Osteocyte (in vitro differentiated cells): Measurements from ENCODE around the gene LGALS7. TPM values are rescaled to one million over a fixed set of nuclear protein-coding genes. Genes with fewer than 3 reads are reported as not detected.
"Not testable (repeated sequence)": the region's sequence is repeated elsewhere in the genome, so short reads cannot be mapped to it uniquely, and the experiment has no call there.

Experiments used
- DNase-seq: peaks from one replicate; pipeline ENCODE4 v3.0.0; 2021; ENCODE audit warnings: mixed read lengths; ENCODE audit not compliant: unreplicated experiment; ENCODE audit errors: extremely low spot score
- H3K27ac Mint-ChIP-seq: one replicate; pipeline ENCODE4 v1.8.0; 2021; ENCODE audit warnings: mild to moderate bottlenecking, mixed read lengths; ENCODE audit not compliant: unreplicated experiment
- H3K27me3 Mint-ChIP-seq: one replicate; pipeline ENCODE4 v1.8.0; 2021; ENCODE audit warnings: mixed read lengths; ENCODE audit not compliant: unreplicated experiment
- H3K36me3 Mint-ChIP-seq: one replicate; pipeline ENCODE4 v1.8.0; 2021; ENCODE audit warnings: mixed read lengths; ENCODE audit not compliant: unreplicated experiment
- H3K4me1 Mint-ChIP-seq: one replicate; pipeline ENCODE4 v1.8.0; 2021; ENCODE audit warnings: mixed read lengths; ENCODE audit not compliant: unreplicated experiment
- H3K4me3 Mint-ChIP-seq: one replicate; pipeline ENCODE4 v1.8.0; 2021; ENCODE audit warnings: mild to moderate bottlenecking, moderate library complexity, mixed read lengths; ENCODE audit not compliant: unreplicated experiment
- H3K9me3 Mint-ChIP-seq: one replicate; pipeline ENCODE4 v1.8.0; 2021; ENCODE audit warnings: mixed read lengths; ENCODE audit not compliant: unreplicated experiment
- total RNA-seq: library from RNA; stranded (reverse); gene quantifications from 2 replicates; pipeline ENCODE4 v1.2.1, GENCODE V29; 2021
- TF ChIP-seq, protein P1 (sequence below): fragments of 200-600 bp; sonication (generic); IDR thresholded peaks from 2 replicates; pipeline ENCODE4 v1.5.0; 2021; ENCODE audit warnings: antibody characterized with exemption, mild to moderate bottlenecking, moderate library complexity

Gene LGALS7
- total RNA-seq, 1 donor from 2014 or later, result not detected

- no peaks in the 10 kb centered on the region for H3K27me3 Mint-ChIP-seq
- H3K36me3 Mint-ChIP-seq, result no peaks in the 10 kb centered on the region
- no peak for DNase-seq
- H3K4me1 Mint-ChIP-seq, result peaks cover 7% of the 10 kb centered on the region
- no peak within 1 kb of the TSS for H3K27ac Mint-ChIP-seq
- TF ChIP-seq, protein P1, sequence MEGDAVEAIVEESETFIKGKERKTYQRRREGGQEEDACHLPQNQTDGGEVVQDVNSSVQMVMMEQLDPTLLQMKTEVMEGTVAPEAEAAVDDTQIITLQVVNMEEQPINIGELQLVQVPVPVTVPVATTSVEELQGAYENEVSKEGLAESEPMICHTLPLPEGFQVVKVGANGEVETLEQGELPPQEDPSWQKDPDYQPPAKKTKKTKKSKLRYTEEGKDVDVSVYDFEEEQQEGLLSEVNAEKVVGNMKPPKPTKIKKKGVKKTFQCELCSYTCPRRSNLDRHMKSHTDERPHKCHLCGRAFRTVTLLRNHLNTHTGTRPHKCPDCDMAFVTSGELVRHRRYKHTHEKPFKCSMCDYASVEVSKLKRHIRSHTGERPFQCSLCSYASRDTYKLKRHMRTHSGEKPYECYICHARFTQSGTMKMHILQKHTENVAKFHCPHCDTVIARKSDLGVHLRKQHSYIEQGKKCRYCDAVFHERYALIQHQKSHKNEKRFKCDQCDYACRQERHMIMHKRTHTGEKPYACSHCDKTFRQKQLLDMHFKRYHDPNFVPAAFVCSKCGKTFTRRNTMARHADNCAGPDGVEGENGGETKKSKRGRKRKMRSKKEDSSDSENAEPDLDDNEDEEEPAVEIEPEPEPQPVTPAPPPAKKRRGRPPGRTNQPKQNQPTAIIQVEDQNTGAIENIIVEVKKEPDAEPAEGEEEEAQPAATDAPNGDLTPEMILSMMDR, result no peak
- no peaks in the 10 kb centered on the region for H3K9me3 Mint-ChIP-seq
- H3K4me3 Mint-ChIP-seq, result no peak within 1 kb of the TSS
Measured at GRCh38 chr19:38788478-38789243, 15.3 kb upstream of the LGALS7 start, which contains the start of gene LGALS7B. TSS of gene LGALS7B (plus strand) at chr19:38789200. CDS start at chr19:38789227, 27 bp downstream.

DNA sequence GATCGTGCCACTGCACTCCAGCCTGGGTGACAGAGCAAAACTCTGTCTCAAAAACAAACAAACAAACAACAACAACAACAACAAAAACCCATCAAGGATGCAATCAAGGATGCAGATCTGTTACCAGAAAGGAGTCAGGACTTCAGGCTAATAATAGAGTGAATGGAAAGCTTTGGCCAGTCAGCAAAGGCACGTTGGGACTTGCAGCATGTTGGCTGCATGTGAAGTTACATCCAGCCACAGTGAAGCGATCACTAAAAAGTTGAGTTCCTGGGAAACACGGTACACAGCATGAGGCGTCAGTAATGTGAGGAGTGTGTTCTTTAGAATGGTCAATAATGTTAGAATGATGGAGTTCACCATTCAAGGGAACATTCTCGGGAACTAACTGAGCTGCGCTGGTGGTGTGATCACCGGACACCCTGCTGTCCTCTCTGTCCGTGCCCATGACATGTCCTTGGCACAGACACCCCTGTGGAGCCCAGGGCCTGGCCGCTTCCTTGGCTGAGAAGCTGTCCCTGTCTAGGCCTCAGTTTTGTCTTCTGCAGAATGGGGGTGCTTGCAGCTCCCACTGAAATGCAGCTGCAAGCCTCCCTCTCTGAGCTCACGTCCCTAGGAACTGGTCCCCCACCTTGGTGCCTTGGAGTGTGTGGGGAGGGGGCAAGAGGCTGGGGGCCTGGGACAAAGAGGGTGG, 13.4 kb upstream of the LGALS7 start:
- Mint-ChIP-seq H3K9me3 (no peaks in the 10 kb centered on the region), H3K36me3 (no peaks in the 10 kb centered on the region), H3K4me3 (no peak overlapping the region), H3K27ac (no peak overlapping the region), H3K4me1 (no peaks in the 10 kb centered on the region), H3K27me3 (peaks cover 2% of the 10 kb centered on the region)
- TF ChIP-seq, protein P1, result no peak
- no peak for DNase-seq

DNA sequence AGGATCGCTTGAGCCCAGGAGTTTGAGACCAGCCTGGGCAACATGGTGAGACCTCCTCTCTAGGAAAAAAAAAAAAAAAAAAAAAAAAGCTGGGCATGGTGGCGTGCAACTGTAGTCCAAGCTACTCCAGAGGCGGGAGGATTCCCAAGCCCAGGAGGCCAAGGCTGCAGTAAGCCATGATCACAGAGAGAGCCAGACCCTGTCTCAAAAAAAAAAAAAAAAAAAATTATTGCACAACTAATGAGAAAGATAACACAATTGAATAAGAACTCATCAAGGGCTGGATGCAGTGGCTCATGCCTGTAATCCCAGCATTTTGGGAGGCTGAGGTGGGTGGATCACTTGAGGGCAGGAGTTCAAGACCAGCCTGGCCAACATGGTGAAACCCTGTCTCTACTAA, 12.7 kb upstream of the LGALS7 start:
- H3K36me3 Mint-ChIP-seq, result not testable (repeated sequence)

DNA sequence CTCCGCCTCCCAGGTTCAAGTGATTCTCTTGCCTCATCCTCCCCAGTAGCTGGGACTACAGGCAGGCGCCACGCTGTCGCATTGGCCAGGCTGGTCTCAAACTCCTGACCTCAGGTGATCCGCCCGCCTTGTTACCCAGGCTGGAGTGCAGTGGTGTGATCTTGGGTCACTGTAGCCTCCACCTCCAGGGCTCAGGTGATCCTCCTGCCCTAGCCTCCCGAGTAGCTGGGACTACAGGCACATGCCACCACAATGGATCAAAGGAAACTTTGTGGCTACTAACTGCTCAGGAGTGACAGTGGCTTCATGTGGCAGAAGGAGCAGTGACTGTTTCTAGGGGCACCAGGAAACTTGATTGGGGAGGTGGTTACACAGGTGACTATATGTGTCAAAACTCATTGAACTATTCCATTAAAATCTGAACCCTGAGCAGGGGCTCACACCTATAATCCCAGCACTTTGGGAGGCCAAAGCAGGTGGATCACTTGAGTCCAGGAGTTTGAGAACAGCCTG, 11.9 kb upstream of the LGALS7 start:
- no peak for DNase-seq
- no peak overlapping the region for H3K4me3 Mint-ChIP-seq
- H3K27me3 Mint-ChIP-seq, result peaks cover 14% of the 10 kb centered on the region
- TF ChIP-seq, protein P1, result no peak
- H3K9me3 Mint-ChIP-seq, result no peaks in the 10 kb centered on the region
- no peaks in the 10 kb centered on the region for H3K36me3 Mint-ChIP-seq
- H3K4me1 Mint-ChIP-seq, result no peaks in the 10 kb centered on the region
- H3K27ac Mint-ChIP-seq, result no peak overlapping the region

More for the DNA sequence above, 12.7 kb upstream of the LGALS7 start:
- not testable (repeated sequence) for H3K9me3 Mint-ChIP-seq, H3K27me3 Mint-ChIP-seq, H3K4me3 Mint-ChIP-seq, DNase-seq, H3K27ac Mint-ChIP-seq, H3K4me1 Mint-ChIP-seq

DNA sequence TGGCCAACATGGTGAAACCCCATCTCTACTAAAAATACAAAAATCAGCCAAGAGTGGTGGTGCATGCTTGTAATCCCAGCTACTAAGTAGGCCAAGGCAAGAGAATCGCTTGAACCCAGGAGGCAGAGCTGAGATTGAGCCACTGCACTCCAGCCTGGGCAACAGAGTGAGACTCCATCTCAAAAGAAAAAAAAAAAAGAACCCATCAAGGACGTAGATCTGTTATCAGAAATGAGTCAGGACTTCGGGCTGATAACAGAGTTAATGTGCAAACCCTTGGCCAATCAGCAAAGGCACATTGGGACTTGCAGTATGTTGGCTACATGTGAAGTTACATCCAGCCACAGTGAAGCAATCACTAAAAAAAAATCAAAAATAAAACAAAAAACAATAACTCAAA, 10.9 kb upstream of the LGALS7 start:
- H3K27me3 Mint-ChIP-seq, result peaks cover 23% of the 10 kb centered on the region
- H3K36me3 Mint-ChIP-seq, result no peaks in the 10 kb centered on the region
- H3K4me1 Mint-ChIP-seq, result no peaks in the 10 kb centered on the region
- H3K27ac Mint-ChIP-seq, result no peak overlapping the region
- H3K4me3 Mint-ChIP-seq, result no peak overlapping the region
- no peak for DNase-seq
- H3K9me3 Mint-ChIP-seq, result no peaks in the 10 kb centered on the region
- TF ChIP-seq, protein P1, result no peak

DNA sequence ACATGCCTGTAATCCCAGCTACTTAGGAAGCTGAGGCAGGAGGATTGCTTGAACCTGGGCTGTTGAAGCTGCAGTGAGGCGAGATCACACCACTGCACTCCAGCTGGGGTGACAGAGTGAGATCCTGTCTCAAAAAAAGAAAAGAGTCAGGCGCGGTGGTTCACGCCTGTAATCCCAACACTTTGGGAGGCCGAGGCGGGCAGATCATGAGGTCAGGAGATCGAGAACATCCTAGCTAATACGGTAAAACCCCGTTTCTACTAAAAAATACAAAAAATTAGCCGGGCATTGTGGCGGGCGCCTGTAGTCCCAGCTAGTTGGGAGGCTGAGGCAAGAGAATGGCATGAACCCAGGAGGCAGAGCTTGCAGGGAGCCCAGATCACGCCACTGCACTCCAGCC, 8.9 kb upstream of the LGALS7 start:
- H3K36me3 Mint-ChIP-seq, H3K27ac Mint-ChIP-seq, DNase-seq: not testable (repeated sequence)

More for the DNA sequence above, 8.9 kb upstream of the LGALS7 start:
- H3K4me1 Mint-ChIP-seq, H3K4me3 Mint-ChIP-seq, H3K9me3 Mint-ChIP-seq: not testable (repeated sequence)
- H3K27me3 Mint-ChIP-seq, result peaks cover 28% of the 10 kb centered on the region
